ENCODE results near the gene NRXN3.

GRCh38 chr14:78228702-78229327 is 58.6 kb downstream of the NRXN3 start:
- TF ChIP-seq CTCF (IDR thresholded peaks at IDR 0.05; ENCODE audit: low read depth, low read length, missing input control) (no peak), ZBTB33 (IDR thresholded peaks at IDR 0.05) (no peak), ATF3 (IDR thresholded peaks at IDR 0.05) (no peak), GABPA (IDR thresholded peaks at IDR 0.05 in 1 of 2, conservative IDR thresholded peaks at IDR 0.05 in 1 of 2) (no peak), FOXA2 (IDR thresholded peaks at IDR 0.05) (no peak), TAF1 (conservative IDR thresholded peaks at IDR 0.05) (no peak)
